Stimulated activated CD4-positive, alpha-beta T cell treated with anti-CD3 and anti-CD28 coated beads, Interleukin-4, amount 100 ng/mL, for 1 hour (primary cell): Measurements from ENCODE around the gene FCRL5.
"Not testable (repeated sequence)": the region's sequence is repeated elsewhere in the genome, so short reads cannot be mapped to it uniquely, and the experiment has no call there.

Experiments used
- DNase-seq: peaks from one replicate; pipeline ENCODE4 v3.0.0-alpha.2; 2020

Gene FCRL5

GRCh38 chr1:157487096-157487495, 65.2 kb downstream of the FCRL5 start:
- DNase-seq, result no peak

GRCh38 chr1:157486400-157486799, 65.9 kb downstream of the FCRL5 start:
- not testable (repeated sequence) for DNase-seq

- DNase-seq, result no peak
Observed at GRCh38 chr1:157485793-157486192, 66.5 kb downstream of the FCRL5 start.

GRCh38 chr1:157484573-157484972, 67.7 kb downstream of the FCRL5 start:
- no peak for DNase-seq

GRCh38 chr1:157483635-157484034, 68.7 kb downstream of the FCRL5 start:
- DNase-seq, result no peak

GRCh38 chr1:157482717-157483116, 69.6 kb downstream of the FCRL5 start:
- DNase-seq, result no peak

- DNase-seq, result no peak
Observed at GRCh38 chr1:157482174-157482573, 70.1 kb downstream of the FCRL5 start.

GRCh38 chr1:157478030-157478429, 74.3 kb downstream of the FCRL5 start:
- DNase-seq, result no peak

- DNase-seq, result no peak
Observed at GRCh38 chr1:157477419-157477818, 74.9 kb downstream of the FCRL5 start.

GRCh38 chr1:157472959-157473358, 79.4 kb downstream of the FCRL5 start:
- DNase-seq, result no peak

- no peak for DNase-seq
Observed at GRCh38 chr1:157472056-157472701, 80.1 kb downstream of the FCRL5 start.

GRCh38 chr1:157471531-157471930, 80.8 kb downstream of the FCRL5 start:
- DNase-seq, result no peak

- DNase-seq, result no peak
Observed at GRCh38 chr1:157469752-157470675, 82.3 kb downstream of the FCRL5 start.

GRCh38 chr1:157469300-157469699, 83.0 kb downstream of the FCRL5 start:
- DNase-seq, result no peak

- DNase-seq, result no peak
Observed at GRCh38 chr1:157466011-157466410, 86.3 kb downstream of the FCRL5 start.
